ENCODE measurements around the gene CACNA1S.

CACNA1S gene

GRCh38 chr1:201154389-201155165 is 42.4 kb upstream of the CACNA1S start, which contains the start of gene TMEM9:
Gene TMEM9 (minus strand): TSS chr1:201154474. CDS start chr1:201153923, 551 bp downstream.
- Histone ChIP-seq H3K4me3 (replicated peaks; ENCODE audit: low read depth, low read length) (peak within 1 kb of the TSS; percentile 83), H3K36me3 (ENCODE audit: control insufficient read depth, insufficient read depth, low read length) (no peaks in the 10 kb centered on the region; the same call in none of the 2 replicates), H3K27me3 (replicated peaks; ENCODE audit: control insufficient read depth, insufficient read depth, low read length) (no peaks in the 10 kb centered on the region)
- DNase-seq (ENCODE audit: extremely low read depth, insufficient read length): peak; percentile 94
- TF ChIP-seq CTCF (IDR thresholded peaks at IDR 0.05; ENCODE audit: insufficient read depth, low read length, poor library complexity, severe bottlenecking): no peak

- Histone ChIP-seq H3K36me3 (ENCODE audit: control insufficient read depth, insufficient read depth, low read length) (no peaks in the 10 kb centered on the region; the same call in none of the 2 replicates), H3K27me3 (replicated peaks; ENCODE audit: control insufficient read depth, insufficient read depth, low read length) (no peaks in the 10 kb centered on the region), H3K4me3 (replicated peaks; ENCODE audit: low read depth, low read length) (peak overlapping the region; percentile 83)
- DNase-seq (ENCODE audit: extremely low read depth, insufficient read length): no peak
- TF ChIP-seq CTCF (IDR thresholded peaks at IDR 0.05; ENCODE audit: insufficient read depth, low read length, poor library complexity, severe bottlenecking): no peak
Measured at GRCh38 chr1:201153474-201154388, 41.5 kb upstream of the CACNA1S start.

- TF ChIP-seq CTCF (IDR thresholded peaks at IDR 0.05; ENCODE audit: insufficient read depth, low read length, poor library complexity, severe bottlenecking): peak; percentile 58
- Histone ChIP-seq H3K4me3 (replicated peaks; ENCODE audit: low read depth, low read length) (no peak overlapping the region), H3K27me3 (replicated peaks; ENCODE audit: control insufficient read depth, insufficient read depth, low read length) (no peaks in the 10 kb centered on the region), H3K36me3 (ENCODE audit: control insufficient read depth, insufficient read depth, low read length) (peaks cover 6% of the 10 kb centered on the region)
- no peak for DNase-seq (ENCODE audit: extremely low read depth, insufficient read length)
Measured at GRCh38 chr1:201149400-201149799, 37.2 kb upstream of the CACNA1S start.

GRCh38 chr1:201147396-201148015 is 35.3 kb upstream of the CACNA1S start:
- no peak for TF ChIP-seq CTCF (IDR thresholded peaks at IDR 0.05; ENCODE audit: insufficient read depth, low read length, poor library complexity, severe bottlenecking)
- Histone ChIP-seq H3K36me3 (ENCODE audit: control insufficient read depth, insufficient read depth, low read length) (peaks cover 20% of the 10 kb centered on the region), H3K27me3 (replicated peaks; ENCODE audit: control insufficient read depth, insufficient read depth, low read length) (no peaks in the 10 kb centered on the region), H3K4me3 (replicated peaks; ENCODE audit: low read depth, low read length) (no peak overlapping the region)
- DNase-seq (ENCODE audit: extremely low read depth, insufficient read length): no peak

- DNase-seq (ENCODE audit: extremely low read depth, insufficient read length): no peak
- Histone ChIP-seq H3K4me3 (replicated peaks; ENCODE audit: low read depth, low read length) (no peak overlapping the region), H3K36me3 (ENCODE audit: control insufficient read depth, insufficient read depth, low read length) (peaks cover 22% of the 10 kb centered on the region), H3K27me3 (replicated peaks; ENCODE audit: control insufficient read depth, insufficient read depth, low read length) (no peaks in the 10 kb centered on the region)
- TF ChIP-seq CTCF (IDR thresholded peaks at IDR 0.05; ENCODE audit: insufficient read depth, low read length, poor library complexity, severe bottlenecking): no peak
Measured at GRCh38 chr1:201146626-201147390, 34.6 kb upstream of the CACNA1S start.

Data from GM06990 (cell line).